Activated T-cell treated with anti-CD3 and anti-CD28 coated beads, Interleukin-2, amount 50 U/mL, for 48 hours (primary cell): ENCODE measurements around the gene SERPINI1.

Experiments used
- DNase-seq, 2 experiments: peaks; one replicate each; pipeline ENCODE4 v3.0.0-alpha.2; 2020

Gene SERPINI1

GRCh38 chr3:167734498-167735232, 856 bp upstream of the SERPINI1 start, which contains the start of gene PDCD10:
Gene PDCD10, minus strand, starts transcription at chr3:167734892. Its CDS starts 14,735 bp downstream, at chr3:167720157.
- DNase-seq = peak; percentile 96

- no peak for DNase-seq
Observed at GRCh38 chr3:167736264-167736787, 805 bp downstream of the SERPINI1 start.

- DNase-seq = no peak
Observed at GRCh38 chr3:167736997-167737396, 1.5 kb downstream of the SERPINI1 start.

GRCh38 chr3:167738037-167738436, 2.5 kb downstream of the SERPINI1 start:
- no peak for DNase-seq

- no peak for DNase-seq
Observed at GRCh38 chr3:167739190-167739810, 3.8 kb downstream of the SERPINI1 start.

GRCh38 chr3:167740961-167741587, 5.6 kb downstream of the SERPINI1 start:
- DNase-seq = peak in 1 of 2 experiments; percentile 25

- no peak for DNase-seq
Observed at GRCh38 chr3:167742338-167742737, 6.8 kb downstream of the SERPINI1 start.

GRCh38 chr3:167743799-167744198, 8.3 kb downstream of the SERPINI1 start:
- no peak for DNase-seq

GRCh38 chr3:167749209-167749608, 13.7 kb downstream of the SERPINI1 start:
- no peak for DNase-seq

GRCh38 chr3:167749728-167750127, 14.2 kb downstream of the SERPINI1 start:
- DNase-seq = no peak

GRCh38 chr3:167750272-167750971, 14.9 kb downstream of the SERPINI1 start:
- no peak for DNase-seq

GRCh38 chr3:167754049-167754448, 18.5 kb downstream of the SERPINI1 start:
- DNase-seq = no peak

GRCh38 chr3:167761302-167761701, 25.8 kb downstream of the SERPINI1 start:
- no peak for DNase-seq

GRCh38 chr3:167762296-167762695, 26.8 kb downstream of the SERPINI1 start:
- no peak for DNase-seq

- no peak for DNase-seq
Observed at GRCh38 chr3:167772992-167773391, 37.5 kb downstream of the SERPINI1 start.

GRCh38 chr3:167773584-167773983, 38.1 kb downstream of the SERPINI1 start:
- DNase-seq = no peak

- DNase-seq = no peak
Observed at GRCh38 chr3:167776066-167776685, 40.7 kb downstream of the SERPINI1 start.

- no peak for DNase-seq
Observed at GRCh38 chr3:167777356-167777755, 41.8 kb downstream of the SERPINI1 start.

- no peak for DNase-seq
Observed at GRCh38 chr3:167780214-167780883, 44.8 kb downstream of the SERPINI1 start.

- no peak for DNase-seq
Observed at GRCh38 chr3:167783781-167784180, 48.3 kb downstream of the SERPINI1 start.

- no peak for DNase-seq
Observed at GRCh38 chr3:167785790-167786189, 50.3 kb downstream of the SERPINI1 start.

GRCh38 chr3:167787440-167787839, 51.9 kb downstream of the SERPINI1 start:
- no peak for DNase-seq
